ENCODE data around the gene OBSCN.

The OBSCN gene

DNA sequence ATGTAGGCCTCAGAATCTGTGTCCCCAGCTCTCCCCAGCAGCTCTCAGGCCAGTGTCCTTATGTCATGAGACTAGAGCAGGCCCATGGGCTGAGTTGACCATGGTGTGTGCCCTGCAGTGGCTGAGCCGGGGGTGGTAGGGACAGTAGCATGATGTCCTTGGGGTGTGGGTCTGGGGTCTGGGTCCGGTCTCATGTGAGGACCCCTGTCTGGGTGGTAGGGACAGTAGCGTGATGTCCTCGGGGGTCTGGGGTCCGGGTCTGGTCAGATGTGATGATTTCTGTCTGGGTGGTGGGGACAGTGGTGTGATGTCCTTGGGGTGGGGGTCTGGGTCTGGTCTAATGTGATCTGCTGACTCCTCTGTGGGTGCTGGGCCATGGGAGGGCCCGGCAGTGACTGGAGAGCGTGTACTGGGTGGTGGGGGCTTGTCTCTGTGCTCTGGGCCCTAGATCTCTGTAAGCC lies 64.5 kb downstream of the OBSCN start:
- H3K4me3 ChIP-seq (ENCODE audit: low read length), result no peak overlapping the region
- TF ChIP-seq, protein P1, sequence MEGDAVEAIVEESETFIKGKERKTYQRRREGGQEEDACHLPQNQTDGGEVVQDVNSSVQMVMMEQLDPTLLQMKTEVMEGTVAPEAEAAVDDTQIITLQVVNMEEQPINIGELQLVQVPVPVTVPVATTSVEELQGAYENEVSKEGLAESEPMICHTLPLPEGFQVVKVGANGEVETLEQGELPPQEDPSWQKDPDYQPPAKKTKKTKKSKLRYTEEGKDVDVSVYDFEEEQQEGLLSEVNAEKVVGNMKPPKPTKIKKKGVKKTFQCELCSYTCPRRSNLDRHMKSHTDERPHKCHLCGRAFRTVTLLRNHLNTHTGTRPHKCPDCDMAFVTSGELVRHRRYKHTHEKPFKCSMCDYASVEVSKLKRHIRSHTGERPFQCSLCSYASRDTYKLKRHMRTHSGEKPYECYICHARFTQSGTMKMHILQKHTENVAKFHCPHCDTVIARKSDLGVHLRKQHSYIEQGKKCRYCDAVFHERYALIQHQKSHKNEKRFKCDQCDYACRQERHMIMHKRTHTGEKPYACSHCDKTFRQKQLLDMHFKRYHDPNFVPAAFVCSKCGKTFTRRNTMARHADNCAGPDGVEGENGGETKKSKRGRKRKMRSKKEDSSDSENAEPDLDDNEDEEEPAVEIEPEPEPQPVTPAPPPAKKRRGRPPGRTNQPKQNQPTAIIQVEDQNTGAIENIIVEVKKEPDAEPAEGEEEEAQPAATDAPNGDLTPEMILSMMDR (conservative IDR thresholded peaks at IDR 0.05; ENCODE audit: low read depth, low read length), result no peak
- DNase-seq (ENCODE audit: low read depth), result no peak

DNA sequence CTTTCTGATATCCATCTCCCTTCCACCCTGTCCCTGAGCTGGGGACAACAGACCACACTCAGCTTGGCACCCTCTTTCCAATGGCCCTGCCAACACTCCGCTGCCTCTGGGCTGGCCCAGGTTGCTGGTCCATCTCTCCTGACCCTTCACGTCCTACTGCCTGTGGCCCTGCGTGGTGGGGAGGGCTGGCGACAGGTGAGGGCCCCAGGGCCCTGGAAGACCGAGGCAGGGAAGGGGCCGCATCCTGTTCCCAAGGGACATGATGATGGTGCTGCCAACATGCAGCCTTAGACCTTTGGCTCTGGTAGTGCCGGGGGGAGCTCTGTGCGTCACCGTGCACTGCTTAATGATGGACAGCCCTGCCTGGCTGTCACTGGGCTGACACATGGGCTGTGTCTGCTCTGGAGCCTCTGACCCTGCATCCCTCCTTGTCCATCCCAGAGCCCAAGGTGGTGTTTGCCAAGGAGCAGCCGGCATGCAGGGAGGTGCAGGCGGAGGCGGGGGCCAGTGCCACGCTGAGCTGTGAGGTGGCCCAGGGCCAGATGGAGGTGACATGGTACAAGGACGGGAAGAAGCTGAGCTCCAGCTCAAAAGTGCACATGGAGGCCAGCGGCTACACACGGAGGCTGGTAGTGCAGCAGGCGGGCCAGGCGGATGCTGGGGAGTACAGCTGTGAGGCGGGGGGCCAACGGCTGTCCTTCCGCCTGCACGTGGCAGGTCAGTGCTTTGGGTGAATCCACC lies 65.2 kb downstream of the OBSCN start:
- no peak for DNase-seq (ENCODE audit: low read depth)
- H3K4me3 ChIP-seq (ENCODE audit: low read length), result no peak overlapping the region
- TF ChIP-seq, protein P1 (conservative IDR thresholded peaks at IDR 0.05; ENCODE audit: low read depth, low read length), result no peak

DNA sequence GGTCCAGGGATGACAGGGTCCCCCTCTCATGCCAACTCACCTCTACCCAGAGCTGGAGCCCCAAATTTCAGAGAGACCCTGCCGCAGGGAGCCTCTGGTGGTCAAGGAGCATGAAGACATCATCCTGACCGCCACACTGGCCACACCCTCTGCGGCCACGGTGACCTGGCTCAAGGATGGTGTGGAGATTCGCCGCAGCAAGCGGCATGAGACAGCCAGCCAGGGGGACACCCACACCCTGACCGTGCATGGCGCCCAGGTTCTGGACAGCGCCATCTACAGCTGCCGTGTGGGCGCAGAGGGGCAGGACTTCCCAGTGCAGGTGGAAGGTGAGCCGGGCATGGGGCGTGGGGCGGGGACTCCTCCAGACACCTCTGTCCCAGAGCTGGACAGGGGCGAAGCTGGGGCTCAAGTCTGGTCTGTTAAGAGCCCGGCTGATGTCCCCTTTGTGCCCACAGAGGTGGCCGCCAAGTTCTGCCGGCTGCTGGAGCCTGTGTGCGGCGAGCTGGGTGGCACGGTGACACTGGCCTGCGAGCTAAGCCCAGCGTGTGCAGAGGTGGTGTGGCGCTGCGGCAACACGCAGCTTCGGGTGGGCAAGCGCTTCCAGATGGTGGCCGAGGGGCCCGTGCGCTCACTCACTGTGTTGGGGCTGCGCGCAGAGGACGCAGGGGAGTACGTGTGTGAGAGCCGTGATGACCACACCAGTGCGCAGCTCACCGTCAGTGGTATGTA lies 66.0 kb downstream of the OBSCN start:
- DNase-seq (ENCODE audit: low read depth), result no peak
- TF ChIP-seq, protein P1 (conservative IDR thresholded peaks at IDR 0.05; ENCODE audit: low read depth, low read length), result peak; percentile 5

DNA sequence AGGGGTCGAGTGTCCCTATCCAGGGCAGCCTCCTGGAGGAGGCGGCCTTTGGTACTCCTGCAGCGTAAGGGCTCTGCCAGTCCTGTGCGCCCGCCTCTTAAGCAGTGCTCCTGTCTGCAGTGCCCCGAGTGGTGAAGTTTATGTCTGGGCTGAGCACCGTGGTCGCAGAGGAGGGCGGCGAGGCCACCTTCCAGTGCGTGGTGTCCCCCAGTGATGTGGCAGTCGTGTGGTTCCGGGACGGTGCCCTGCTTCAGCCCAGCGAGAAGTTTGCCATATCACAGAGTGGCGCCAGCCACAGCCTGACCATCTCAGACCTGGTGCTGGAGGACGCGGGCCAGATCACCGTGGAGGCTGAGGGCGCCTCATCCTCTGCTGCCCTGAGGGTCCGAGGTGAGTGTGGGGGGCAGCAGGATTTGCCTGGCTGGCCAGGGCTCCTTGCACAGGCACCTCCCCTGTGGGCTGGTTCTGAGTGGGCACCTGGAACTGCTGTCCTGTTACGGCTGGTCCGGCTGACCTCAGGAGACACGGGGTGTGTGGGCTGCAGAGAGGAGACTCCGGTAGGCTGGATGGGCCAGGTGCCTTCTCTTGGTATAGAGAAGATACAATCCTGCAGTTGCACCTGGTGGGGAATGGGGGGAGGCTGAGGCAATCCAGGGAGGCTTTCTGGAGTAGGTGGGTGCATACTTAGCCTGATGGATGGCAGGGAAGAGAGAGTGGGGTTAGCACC lies 66.8 kb downstream of the OBSCN start:
- TF ChIP-seq, protein P1 (conservative IDR thresholded peaks at IDR 0.05; ENCODE audit: low read depth, low read length), result no peak
- no peak overlapping the region for H3K4me3 ChIP-seq (ENCODE audit: low read length)
- DNase-seq (ENCODE audit: low read depth), result no peak

More for the DNA sequence above, 66.0 kb downstream of the OBSCN start:
- H3K4me3 ChIP-seq (ENCODE audit: low read length), result no peak overlapping the region

GRCh38 chr1:228275179-228275429 lies 67.3 kb downstream of the OBSCN start:
- DNase-seq (ENCODE audit: low read depth), result no peak
- TF ChIP-seq, protein P1 (conservative IDR thresholded peaks at IDR 0.05; ENCODE audit: low read depth, low read length), result no peak
- H3K4me3 ChIP-seq (ENCODE audit: low read length), result peak overlapping the region; percentile 53

- DNase-seq (ENCODE audit: low read depth), result peak; percentile 55
- TF ChIP-seq, protein P1 (conservative IDR thresholded peaks at IDR 0.05; ENCODE audit: low read depth, low read length), result no peak
- peak overlapping the region; percentile 53 for H3K4me3 ChIP-seq (ENCODE audit: low read length)
Observed at GRCh38 chr1:228275430-228276173, 67.8 kb downstream of the OBSCN start.

All from retinal pigment epithelial cell (primary cell).